NCI-H2107 treated with DMSO at 0.1 percent for 48 hours (cell line): ENCODE results near the gene MRPL19.

Experiments
- DNase-seq: peaks from one replicate; lab custom pipeline; 2025; ENCODE audit not compliant: unreplicated experiment; lab: John Stamatoyannopoulos, UW

MRPL19 gene

DNA sequence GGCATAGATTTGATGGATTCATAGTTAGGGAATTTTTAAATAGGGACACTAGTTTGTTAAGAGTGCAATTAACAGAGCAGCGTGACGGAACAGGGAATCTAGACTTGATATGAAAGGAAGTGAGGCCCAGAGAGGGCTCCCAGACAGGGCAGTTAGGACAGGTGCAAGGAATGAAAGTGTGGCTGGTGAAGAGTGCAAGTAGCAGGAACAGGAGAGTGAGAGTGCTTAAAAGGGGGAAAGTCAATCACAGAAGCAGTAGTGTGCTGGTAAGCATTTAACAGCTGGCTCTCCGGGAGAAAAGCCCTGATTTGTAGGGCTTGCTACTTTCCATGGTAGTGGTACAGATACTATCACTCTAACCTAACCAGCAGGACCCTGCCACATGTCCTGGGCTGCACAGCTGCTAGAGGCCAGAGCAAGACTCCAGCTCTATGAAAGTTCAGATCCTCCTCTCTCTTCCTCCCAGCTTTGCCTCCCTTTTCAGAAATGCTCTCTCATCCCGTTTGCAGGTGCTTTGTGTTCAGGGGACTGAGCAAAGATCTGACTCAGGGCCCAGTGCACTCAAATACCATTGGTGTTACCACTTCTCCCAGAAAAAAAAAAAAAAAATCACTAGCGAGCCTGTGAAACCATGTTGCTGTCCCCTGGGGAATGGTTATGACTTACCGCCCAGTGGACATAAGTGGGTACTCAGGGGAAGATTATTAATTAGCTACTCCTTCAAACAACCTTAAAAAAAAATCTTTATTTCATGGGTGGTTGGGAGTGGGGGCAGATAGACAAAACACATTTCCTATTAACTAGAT, 82.2 kb downstream of the MRPL19 start:
- no peak for DNase-seq

DNA sequence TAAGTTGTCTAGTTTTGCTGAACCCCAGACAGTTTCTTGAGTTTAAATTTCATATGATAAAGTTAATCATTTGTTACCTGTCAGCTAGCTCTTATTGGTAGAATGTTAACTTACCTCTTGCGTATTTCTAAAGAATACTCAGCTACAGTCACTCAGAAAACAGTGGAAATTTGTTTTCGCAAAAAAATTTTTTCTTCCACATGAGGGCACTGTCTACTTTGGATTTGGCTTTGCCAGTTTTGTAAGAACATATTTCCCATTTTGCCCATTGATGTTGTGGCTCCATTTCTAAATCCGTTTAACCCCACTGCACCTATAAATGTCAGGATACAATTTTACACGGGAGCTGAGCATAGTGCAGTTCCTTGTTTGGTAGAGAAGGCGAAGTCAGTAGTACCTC, 83.3 kb downstream of the MRPL19 start:
- DNase-seq = no peak

DNA sequence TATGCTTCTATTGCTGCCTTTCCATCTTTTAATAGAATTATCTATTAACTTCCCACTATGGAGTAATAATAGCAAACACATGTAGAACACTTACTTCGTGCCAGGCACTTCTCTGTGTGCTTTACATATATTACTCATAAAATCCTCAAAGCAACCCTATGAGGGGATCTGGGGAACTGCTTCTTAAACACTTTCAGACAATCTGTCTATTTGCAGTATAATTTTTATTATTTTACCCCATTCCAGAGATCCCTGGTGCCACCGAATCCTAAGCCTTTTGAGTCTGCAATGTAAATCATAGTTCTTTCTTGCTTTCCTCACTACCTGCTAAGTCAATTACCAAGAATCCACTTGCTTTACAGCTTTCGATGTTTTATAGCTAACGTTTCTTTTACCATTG, 89.7 kb downstream of the MRPL19 start:
- no peak for DNase-seq

DNA sequence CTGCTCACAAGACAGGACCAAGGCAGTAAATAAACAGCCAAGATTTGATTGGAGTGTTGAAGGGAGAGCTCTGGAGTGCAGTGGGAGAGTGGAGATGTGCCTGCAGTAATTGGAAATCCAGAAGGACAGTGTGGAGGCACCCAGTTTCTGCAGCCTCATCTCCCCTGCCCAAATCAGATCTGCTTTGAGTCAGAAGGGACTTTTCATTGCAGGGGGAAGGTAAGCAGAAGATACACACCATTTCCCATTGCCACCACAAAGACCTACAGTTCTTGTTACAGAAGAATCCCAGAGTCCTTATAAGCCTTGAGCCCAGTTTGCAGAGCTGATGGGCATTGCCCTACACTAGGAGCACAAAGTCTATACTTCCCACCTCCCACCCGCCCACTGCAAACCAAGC, 91.4 kb downstream of the MRPL19 start:
- DNase-seq = no peak
